Panc1 (cell line): ENCODE measurements around the gene DNAAF5. TPM values are rescaled to one million over a fixed set of nuclear protein-coding genes. Genes with fewer than 3 reads are reported as not detected.

Experiments used
- ATAC-seq: fragments of 200-7000 bp; cut with Tn5 transposase; 2 replicates; pipeline ENCODE4 v1.9.1; 2020; ENCODE audit warnings: mild to moderate bottlenecking, moderate library complexity
- BruUV-seq: library from RNA; stranded (reverse); fragments of 400-500 nt; replicated peaks from 2 replicates; lab custom pipeline; 2021; lab: Mats Ljungman, UMichigan
- CTCF ChIA-PET: fragments of 300-600 bp; sonication (Branson Sonifier 250); formaldehyde crosslinking; loops from one replicate; lab custom pipeline; 2022; ENCODE audit warnings: antibody characterized with exemption; lab: Charles Lee
- POLR2A ChIA-PET: fragments of 300-600 bp; sonication (Branson Sonifier 250); formaldehyde crosslinking; loops from one replicate; lab custom pipeline; 2022; ENCODE audit warnings: antibody characterized with exemption; lab: Charles Lee
- DNase-seq: peaks from one replicate; pipeline ENCODE4 v3.0.0-alpha.2; 2010; ENCODE audit warnings: low read depth, low spot score
- H3K27ac ChIP-seq: 2 replicates; pipeline ENCODE4 v1.5.1; 2011; ENCODE audit warnings: mild to moderate bottlenecking, low read length, inconsistent platforms
- H3K27me3 ChIP-seq: fragments of 200-500 bp; sonication (Bioruptor generic); 2 replicates; pipeline ENCODE4 v1.6.0; 2014; ENCODE audit warnings: low read length, inconsistent platforms; ENCODE audit not compliant: control insufficient read depth, insufficient read depth
- H3K36me3 ChIP-seq: fragments of 200-500 bp; sonication (Bioruptor generic); 2 replicates; pipeline ENCODE4 v1.5.1; 2014; ENCODE audit warnings: inconsistent platforms, mild to moderate bottlenecking, low read length, moderate library complexity; ENCODE audit not compliant: control insufficient read depth, insufficient read depth
- H3K4me1 ChIP-seq: 2 replicates; pipeline ENCODE4 v1.5.1; 2011; ENCODE audit warnings: inconsistent platforms, mild to moderate bottlenecking, low read length, moderate library complexity; ENCODE audit not compliant: control insufficient read depth, insufficient read depth
- H3K4me3 ChIP-seq, 2 experiments: 2 replicates each; pipeline ENCODE4 v1.5.1; 2011 to 2012; ENCODE audit warnings: low read depth in 2 of 2, low read length in 2 of 2, mild to moderate bottlenecking in 2 of 2, inconsistent platforms in 1 of 2, moderate library complexity in 1 of 2
- H3K9me3 ChIP-seq: fragments of 200-500 bp; sonication (Bioruptor generic); 2 replicates; pipeline ENCODE4 v1.5.1; 2014; ENCODE audit warnings: low read depth, mild to moderate bottlenecking, inconsistent platforms, low read length, moderate library complexity; ENCODE audit not compliant: control insufficient read depth, insufficient read depth
- POLR2AphosphoS5 ChIP-seq: IDR thresholded peaks from 2 replicates; pipeline ENCODE4 v1.6.1; 2012; ENCODE audit warnings: mild to moderate bottlenecking, low read depth, low read length, moderate library complexity
- SIN3A ChIP-seq: IDR thresholded peaks from 2 replicates; pipeline ENCODE4 v1.6.1; 2012; ENCODE audit warnings: low read depth, mild to moderate bottlenecking, low read length, moderate library complexity, borderline replicate concordance; ENCODE audit not compliant: insufficient read depth
- TCF7L2 ChIP-seq: IDR thresholded peaks from 2 replicates; pipeline ENCODE4 v1.6.1; 2011; ENCODE audit warnings: mild to moderate bottlenecking, low read depth, low read length, inconsistent platforms
- in situ Hi-C: cut with HindIII; loops from 2 replicates; pipeline ENCODE4 v1.10.0; 2016; ENCODE audit warnings: low sequenced_read_pairs, low pct_unique_long_range_greater_than_20kb
- intact Hi-C: fragments of 100-400 bp; cut with micrococcal nuclease; formaldehyde crosslinking; loops from one replicate; pipeline ENCODE4 v1.10.0; 2022; ENCODE audit not compliant: unreplicated experiment
- total RNA-seq: library from RNA; stranded (reverse); gene quantifications from one replicate; pipeline ENCODE4 v1.2.1, GENCODE V29; 2021; ENCODE audit not compliant: unreplicated experiment
- TF ChIP-seq, protein P1 (sequence below): fragments of 450-650 bp; IDR thresholded peaks from 2 replicates; pipeline ENCODE4 v1.5.1; 2017; ENCODE audit warnings: mild to moderate bottlenecking
- TF ChIP-seq, protein P2 (sequence below), 2 experiments: IDR thresholded peaks; 2 replicates each; pipeline ENCODE4 v1.6.1; 2011 to 2012; ENCODE audit warnings: low read depth in 2 of 2, control low read depth in 1 of 2, low read length in 1 of 2, mild to moderate bottlenecking in 1 of 2, moderate library complexity in 1 of 2; ENCODE audit not compliant: insufficient read depth in 1 of 2

Gene DNAAF5
- total RNA-seq, 1 experiment from 2014 or later: 79.5 TPM

GRCh38 chr7:761631-762030 lies 35.1 kb downstream of the DNAAF5 start:
- in situ Hi-C loops: no loop called here
- intact Hi-C loops: no loop called here
- H3K9me3 ChIP-seq: no peaks in the 10 kb centered on the region
- ChIA-PET POLR2A (no interaction called here), CTCF (no interaction called here)
- H3K36me3 ChIP-seq: peaks cover 25% of the 10 kb centered on the region
- no peak overlapping the region for H3K27ac ChIP-seq
- no peaks in the 10 kb centered on the region for H3K4me1 ChIP-seq
- TF ChIP-seq POLR2AphosphoS5 (no peak), SIN3A (no peak), TCF7L2 (no peak)
- TF ChIP-seq, protein P1, sequence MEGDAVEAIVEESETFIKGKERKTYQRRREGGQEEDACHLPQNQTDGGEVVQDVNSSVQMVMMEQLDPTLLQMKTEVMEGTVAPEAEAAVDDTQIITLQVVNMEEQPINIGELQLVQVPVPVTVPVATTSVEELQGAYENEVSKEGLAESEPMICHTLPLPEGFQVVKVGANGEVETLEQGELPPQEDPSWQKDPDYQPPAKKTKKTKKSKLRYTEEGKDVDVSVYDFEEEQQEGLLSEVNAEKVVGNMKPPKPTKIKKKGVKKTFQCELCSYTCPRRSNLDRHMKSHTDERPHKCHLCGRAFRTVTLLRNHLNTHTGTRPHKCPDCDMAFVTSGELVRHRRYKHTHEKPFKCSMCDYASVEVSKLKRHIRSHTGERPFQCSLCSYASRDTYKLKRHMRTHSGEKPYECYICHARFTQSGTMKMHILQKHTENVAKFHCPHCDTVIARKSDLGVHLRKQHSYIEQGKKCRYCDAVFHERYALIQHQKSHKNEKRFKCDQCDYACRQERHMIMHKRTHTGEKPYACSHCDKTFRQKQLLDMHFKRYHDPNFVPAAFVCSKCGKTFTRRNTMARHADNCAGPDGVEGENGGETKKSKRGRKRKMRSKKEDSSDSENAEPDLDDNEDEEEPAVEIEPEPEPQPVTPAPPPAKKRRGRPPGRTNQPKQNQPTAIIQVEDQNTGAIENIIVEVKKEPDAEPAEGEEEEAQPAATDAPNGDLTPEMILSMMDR: no peak
- TF ChIP-seq, protein P2, sequence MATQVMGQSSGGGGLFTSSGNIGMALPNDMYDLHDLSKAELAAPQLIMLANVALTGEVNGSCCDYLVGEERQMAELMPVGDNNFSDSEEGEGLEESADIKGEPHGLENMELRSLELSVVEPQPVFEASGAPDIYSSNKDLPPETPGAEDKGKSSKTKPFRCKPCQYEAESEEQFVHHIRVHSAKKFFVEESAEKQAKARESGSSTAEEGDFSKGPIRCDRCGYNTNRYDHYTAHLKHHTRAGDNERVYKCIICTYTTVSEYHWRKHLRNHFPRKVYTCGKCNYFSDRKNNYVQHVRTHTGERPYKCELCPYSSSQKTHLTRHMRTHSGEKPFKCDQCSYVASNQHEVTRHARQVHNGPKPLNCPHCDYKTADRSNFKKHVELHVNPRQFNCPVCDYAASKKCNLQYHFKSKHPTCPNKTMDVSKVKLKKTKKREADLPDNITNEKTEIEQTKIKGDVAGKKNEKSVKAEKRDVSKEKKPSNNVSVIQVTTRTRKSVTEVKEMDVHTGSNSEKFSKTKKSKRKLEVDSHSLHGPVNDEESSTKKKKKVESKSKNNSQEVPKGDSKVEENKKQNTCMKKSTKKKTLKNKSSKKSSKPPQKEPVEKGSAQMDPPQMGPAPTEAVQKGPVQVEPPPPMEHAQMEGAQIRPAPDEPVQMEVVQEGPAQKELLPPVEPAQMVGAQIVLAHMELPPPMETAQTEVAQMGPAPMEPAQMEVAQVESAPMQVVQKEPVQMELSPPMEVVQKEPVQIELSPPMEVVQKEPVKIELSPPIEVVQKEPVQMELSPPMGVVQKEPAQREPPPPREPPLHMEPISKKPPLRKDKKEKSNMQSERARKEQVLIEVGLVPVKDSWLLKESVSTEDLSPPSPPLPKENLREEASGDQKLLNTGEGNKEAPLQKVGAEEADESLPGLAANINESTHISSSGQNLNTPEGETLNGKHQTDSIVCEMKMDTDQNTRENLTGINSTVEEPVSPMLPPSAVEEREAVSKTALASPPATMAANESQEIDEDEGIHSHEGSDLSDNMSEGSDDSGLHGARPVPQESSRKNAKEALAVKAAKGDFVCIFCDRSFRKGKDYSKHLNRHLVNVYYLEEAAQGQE (IDR thresholded peaks at IDR 0.05; ENCODE audit: insufficient read depth in 1 of 2, low read depth in 2 of 2, low read length in 1 of 2): no peak
- BruUV-seq: no TSS peak
- no peak overlapping the region for H3K4me3 ChIP-seq
- no peak for DNase-seq
- H3K27me3 ChIP-seq: no peaks in the 10 kb centered on the region
- ATAC-seq: no peak

- Histone ChIP-seq H3K27me3 (no peaks in the 10 kb centered on the region), H3K36me3 (peaks cover 19% of the 10 kb centered on the region), H3K4me1 (no peaks in the 10 kb centered on the region), H3K27ac (no peak overlapping the region), H3K9me3 (no peaks in the 10 kb centered on the region), H3K4me3 (no peak overlapping the region)
- POLR2A ChIA-PET: no interaction called here
- CTCF ChIA-PET: no interaction called here
- ATAC-seq (no peak; the same call in 1 of the 2 replicates), DNase-seq (no peak)
- in situ Hi-C loops: no loop called here
- no TSS peak for BruUV-seq
- intact Hi-C loops: no loop called here
- TF ChIP-seq, protein P1: no peak
- TF ChIP-seq, protein P2 (IDR thresholded peaks at IDR 0.05; ENCODE audit: insufficient read depth in 1 of 2, low read depth in 2 of 2, low read length in 1 of 2): no peak
- TF ChIP-seq TCF7L2 (no peak), POLR2AphosphoS5 (no peak), SIN3A (no peak)
Observed at GRCh38 chr7:762885-763284, 36.4 kb downstream of the DNAAF5 start.
